IMR-90 (cell line): ENCODE results near the gene EMILIN2. TPM values are rescaled to one million over a fixed set of nuclear protein-coding genes. Genes with fewer than 3 reads are reported as not detected.

Source experiments
- ATAC-seq: fragments of 200-7000 bp; cut with Tn5 transposase; 2 replicates; pipeline ENCODE4 v1.9.1; 2020; ENCODE audit warnings: low read depth, mild to moderate bottlenecking, moderate library complexity
- Bru-seq: library from RNA; stranded (reverse); fragments of 400-500 nt; gene quantifications from one replicate; lab custom pipeline; 2021; lab: Mats Ljungman, UMichigan
- BruChase-seq, 2 experiments: library from RNA; stranded (reverse); fragments of 400-500 nt; gene quantifications; one replicate each; lab custom pipeline; 2021; lab: Mats Ljungman, UMichigan
- BruUV-seq: library from RNA; stranded (reverse); fragments of 400-500 nt; replicated peaks from 2 replicates; lab custom pipeline; 2021; lab: Mats Ljungman, UMichigan
- CTCF ChIA-PET: fragments of 300-600 bp; formaldehyde crosslinking; extraction: SDS; loops from one replicate; lab custom pipeline; 2021; ENCODE audit warnings: antibody characterized with exemption; lab: Yijun Ruan, JAX
- POLR2A ChIA-PET: fragments of 300-600 bp; sonication (Branson Sonifier 250); formaldehyde crosslinking; loops from one replicate; lab custom pipeline; 2022; ENCODE audit warnings: antibody characterized with exemption; ENCODE audit not compliant: unreplicated experiment; lab: Charles Lee
- DNase-seq: peaks from one replicate; pipeline ENCODE4 v3.0.0; 2013
- H2AFZ ChIP-seq: replicated peaks from 2 replicates; pipeline ENCODE3; 2013; ENCODE audit warnings: low read length, mild to moderate bottlenecking; ENCODE audit not compliant: poor library complexity
- H2AK5ac ChIP-seq: 2 replicates; pipeline ENCODE4 v1.6.1; 2013; ENCODE audit warnings: low read depth, low read length, inconsistent platforms
- H2AK9ac ChIP-seq: replicated peaks from 2 replicates; pipeline ENCODE3; 2013; ENCODE audit warnings: mild to moderate bottlenecking, low read depth, low read length, moderate library complexity; ENCODE audit not compliant: poor library complexity
- H2BK120ac ChIP-seq: 2 replicates; pipeline ENCODE4 v1.6.1; 2013; ENCODE audit warnings: low read depth, low read length, inconsistent platforms
- H2BK15ac ChIP-seq: 3 replicates; pipeline ENCODE4 v1.6.1; 2013; ENCODE audit warnings: low read depth, low read length, inconsistent platforms
- H2BK20ac ChIP-seq: 2 replicates; pipeline ENCODE4 v1.6.1; 2013; ENCODE audit warnings: low read depth, mild to moderate bottlenecking, inconsistent platforms, low read length, moderate library complexity
- H2BK5ac ChIP-seq: 2 replicates; pipeline ENCODE4 v1.6.1; 2013; ENCODE audit warnings: mild to moderate bottlenecking, low read depth, low read length, inconsistent platforms; ENCODE audit not compliant: poor library complexity, severe bottlenecking
- H3K14ac ChIP-seq: replicated peaks from 2 replicates; pipeline ENCODE4 v1.6.1; 2013; ENCODE audit warnings: low read depth, low read length, inconsistent platforms
- H3K18ac ChIP-seq: 2 replicates; pipeline ENCODE4 v1.6.1; 2013; ENCODE audit warnings: low read depth, low read length, control low read depth
- H3K23ac ChIP-seq: 2 replicates; pipeline ENCODE4 v1.6.1; 2013; ENCODE audit warnings: low read depth, low read length, inconsistent platforms
- H3K27ac ChIP-seq: 2 replicates; pipeline ENCODE4 v1.5.1; 2013; ENCODE audit warnings: mild to moderate bottlenecking, control low read depth, low read length; ENCODE audit not compliant: insufficient read depth
- H3K27me3 ChIP-seq: 2 replicates; pipeline ENCODE4 v1.6.1; 2013; ENCODE audit warnings: low read length; ENCODE audit not compliant: control insufficient read depth, insufficient read depth
- H3K36me3 ChIP-seq: 2 replicates; pipeline ENCODE4 v1.6.1; 2013; ENCODE audit warnings: low read length, mixed read lengths; ENCODE audit not compliant: control insufficient read depth, insufficient read depth
- H3K4ac ChIP-seq: 2 replicates; pipeline ENCODE4 v1.6.1; 2013; ENCODE audit warnings: low read depth, low read length, inconsistent platforms
- H3K4me1 ChIP-seq: 2 replicates; pipeline ENCODE4 v1.6.1; 2013; ENCODE audit warnings: low read length, mixed read lengths; ENCODE audit not compliant: control insufficient read depth, insufficient read depth
- H3K4me2 ChIP-seq: 2 replicates; pipeline ENCODE4 v1.6.1; 2013; ENCODE audit warnings: low read depth, mild to moderate bottlenecking, control low read depth, low read length, moderate library complexity
- H3K4me3 ChIP-seq: 2 replicates; pipeline ENCODE4 v1.5.1; 2013; ENCODE audit warnings: low read depth, mild to moderate bottlenecking, control low read depth, low read length, moderate library complexity; ENCODE audit not compliant: insufficient read depth
- H3K56ac ChIP-seq: 2 replicates; pipeline ENCODE4 v1.6.1; 2013; ENCODE audit warnings: low read length, inconsistent platforms; ENCODE audit not compliant: insufficient read depth; ENCODE audit errors: extremely low read depth
- H3K79me1 ChIP-seq, 2 experiments: 2 replicates each; pipeline ENCODE4 v1.6.1; 2013; ENCODE audit warnings: low read length in 2 of 2, inconsistent platforms in 1 of 2, low read depth in 1 of 2
- H3K9ac ChIP-seq: 2 replicates; pipeline ENCODE4 v1.6.1; 2013; ENCODE audit warnings: low read depth, low read length, control low read depth
- H3K9me1 ChIP-seq: 2 replicates; pipeline ENCODE4 v1.6.1; 2013; ENCODE audit warnings: low read length, inconsistent platforms; ENCODE audit not compliant: insufficient read depth
- H3K9me3 ChIP-seq: 2 replicates; pipeline ENCODE4 v1.6.1; 2013; ENCODE audit warnings: low read length; ENCODE audit not compliant: control insufficient read depth, insufficient read depth
- H4K20me1 ChIP-seq: 2 replicates; pipeline ENCODE4 v1.6.1; 2013; ENCODE audit warnings: low read length, inconsistent platforms; ENCODE audit not compliant: insufficient read depth
- H4K5ac ChIP-seq: 2 replicates; pipeline ENCODE4 v1.6.1; 2013; ENCODE audit warnings: mild to moderate bottlenecking, low read depth, low read length, control low read depth
- H4K8ac ChIP-seq, 2 experiments: 2 replicates each; pipeline ENCODE4 v1.6.1; 2013; ENCODE audit warnings: low read depth in 2 of 2, low read length in 2 of 2, control low read depth in 1 of 2, inconsistent platforms in 1 of 2
- H4K91ac ChIP-seq: 2 replicates; pipeline ENCODE4 v1.6.1; 2013; ENCODE audit warnings: low read depth, low read length, inconsistent platforms; ENCODE audit not compliant: insufficient read depth
- BHLHE40 ChIP-seq: fragments of 150-350 bp; IDR thresholded peaks from 2 replicates; pipeline ENCODE4 v1.6.1; 2016; ENCODE audit warnings: mild to moderate bottlenecking, low read depth, low read length
- CEBPB ChIP-seq: IDR thresholded peaks from 2 replicates; pipeline ENCODE4 v1.6.1; 2012; ENCODE audit warnings: low read depth, low read length, improper control_type of control experiment
- FOS ChIP-seq: fragments of 150-350 bp; IDR thresholded peaks from 2 replicates; pipeline ENCODE4 v1.6.1; 2016; ENCODE audit warnings: low read depth, low read length
- MXI1 ChIP-seq: IDR thresholded peaks from 2 replicates; pipeline ENCODE4 v1.6.1; 2012; ENCODE audit warnings: low read depth, mild to moderate bottlenecking, low read length, moderate library complexity, borderline replicate concordance
- RAD21 ChIP-seq: IDR thresholded peaks from 2 replicates; pipeline ENCODE4 v1.6.1; 2012; ENCODE audit warnings: low read length, improper control_type of control experiment
- WGBS, 2 experiments: methylation state at CpG; one replicate each; pipeline versions ENCODE4 v1.1.5 to v1.1.7; 2013; ENCODE audit warnings: missing lambda C conversion rate in 2 of 2; ENCODE audit not compliant: insufficient read length in 1 of 2; ENCODE audit errors: extremely low coverage in 2 of 2; 5-methylcytosine and 5-hydroxymethylcytosine counted together
- dilution Hi-C: fragments of 300-500 bp; cut with HindIII; formaldehyde crosslinking; loops from one replicate; pipeline ENCODE4 v1.14.3; 2018; ENCODE audit warnings: low sequenced_read_pairs; ENCODE audit not compliant: unreplicated experiment
- in situ Hi-C: fragments of 300-500 bp; cut with MboI; formaldehyde crosslinking; loops from 3 replicates; pipeline ENCODE4 v1.14.3; 2019; ENCODE audit warnings: low sequenced_read_pairs, inconsistent platforms, mixed read lengths
- intact Hi-C: fragments of 100-400 bp; cut with micrococcal nuclease; formaldehyde crosslinking; loops from 2 replicates; pipeline ENCODE4 v1.10.0; 2022
- long read RNA-seq: library from polyadenylated mRNA; unstranded; transcript quantifications from one replicate; pipeline ENCODE4 v2.0.0, GENCODE V29; 2021; ENCODE audit not compliant: unreplicated experiment
- polyA plus RNA-seq, 3 experiments: library from polyadenylated mRNA; depleted of rRNA; stranded (reverse); fragments of >200 nt; gene quantifications; 2 replicates each; pipeline ENCODE4 v1.2.3, GENCODE V29; 2012; ENCODE audit warnings: low replicate concordance in 1 of 3
- total RNA-seq: library from RNA; depleted of rRNA; stranded (reverse); fragments of >200 nt; gene quantifications from 2 replicates; pipeline ENCODE4 v1.2.3, GENCODE V29; 2012; rRNA removed

The EMILIN2 gene
- total RNA-seq: under 0.01 TPM in 2 replicates
- 0.14 and 0.34 TPM in 2 replicates for polyA plus RNA-seq (2012; rRNA removed)
- polyA plus RNA-seq (2012; cell fraction: cytosol; rRNA removed): 0.24 and 0.29 TPM in 2 replicates
- 0.73 and 0.91 TPM in 2 replicates for polyA plus RNA-seq (2012; cell fraction: nucleus; rRNA removed; ENCODE audit: low replicate concordance)
- Bru-seq, nascent RNA: percentile 11 among the genes with signal in this experiment
- percentile 11 among the genes with signal in this experiment for BruChase-seq, experiment 1, labeled RNA remaining after a 6-hour chase
- percentile 12 among the genes with signal in this experiment for BruChase-seq, experiment 2, labeled RNA remaining after a 2-hour chase
- long read RNA-seq: 0 reads

DNA sequence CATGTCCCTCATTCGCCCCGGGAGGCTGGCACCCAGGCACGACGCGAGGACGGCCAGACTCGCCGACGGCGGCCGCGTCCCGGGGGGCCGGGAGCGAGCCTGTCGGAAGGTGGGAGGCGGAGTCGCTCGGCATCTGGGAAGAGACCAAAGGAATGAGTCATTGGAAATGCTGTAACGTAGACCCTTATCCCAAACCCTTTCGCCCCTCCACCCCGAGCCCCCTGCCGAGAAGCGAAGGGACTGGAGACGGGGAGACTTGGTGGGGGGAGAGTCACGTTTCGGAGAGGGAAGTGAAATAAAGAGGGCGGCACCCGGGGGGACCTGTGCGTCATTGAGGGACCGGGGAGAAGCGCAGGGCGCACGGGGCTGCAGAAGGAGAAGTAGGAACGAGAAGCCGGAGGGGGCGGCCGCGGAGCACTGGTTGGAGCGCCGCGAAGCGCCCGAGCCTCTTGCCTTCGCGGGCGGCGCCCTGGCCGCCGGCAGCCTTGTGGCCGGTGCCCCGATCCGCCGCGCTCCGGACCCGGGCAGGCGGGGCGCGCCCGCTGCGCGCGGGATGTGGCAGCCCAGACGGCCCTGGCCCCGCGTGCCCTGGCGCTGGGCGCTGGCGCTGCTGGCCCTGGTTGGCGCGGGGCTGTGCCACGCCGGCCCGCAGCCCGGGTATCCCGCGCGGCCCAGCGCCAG lies at the start of gene EMILIN2:
Gene EMILIN2 (plus strand): TSS at position 371 of the 681 bp plus-strand sequence. CDS start 183 bp downstream, at position 554.
- ChIA-PET CTCF (no interaction called here), POLR2A (no interaction called here)
- Histone ChIP-seq H3K9me3 (no peaks in the 10 kb centered on the region; the same call in 1 of the 2 replicates), H2AK5ac (no peak within 1 kb of the TSS), H3K4me1 (peaks cover 2% of the 10 kb centered on the region; the same call in 1 of the 2 replicates), H3K79me1 (no peaks in the 10 kb centered on the region), H4K91ac (no peak within 1 kb of the TSS), H3K18ac (no peak within 1 kb of the TSS), H2AK9ac (peak within 1 kb of the TSS; percentile 66), H4K20me1 (no peaks in the 10 kb centered on the region), H2BK5ac (no peak within 1 kb of the TSS), H3K14ac (no peak within 1 kb of the TSS), H2BK20ac (no peak within 1 kb of the TSS), H3K9ac (no peak within 1 kb of the TSS), H2AFZ (peak within 1 kb of the TSS; percentile 79), H3K27ac (no peak within 1 kb of the TSS), H2BK120ac (no peak within 1 kb of the TSS), H4K5ac (no peak within 1 kb of the TSS), H2BK15ac (no peak within 1 kb of the TSS), H3K4me2 (peak within 1 kb of the TSS; percentile 87), H4K8ac (no peak within 1 kb of the TSS), H3K9me1 (no peaks in the 10 kb centered on the region), H3K23ac (no peak within 1 kb of the TSS), H3K4me3 (peak within 1 kb of the TSS; percentile 43), H3K4ac (no peak within 1 kb of the TSS), H3K36me3 (no peaks in the 10 kb centered on the region), H3K56ac (no peak within 1 kb of the TSS), H3K27me3 (peaks cover 75% of the 10 kb centered on the region)
- in situ Hi-C loops: no loop called here
- BruUV-seq: no TSS peak
- dilution Hi-C loops: no loop called here
- intact Hi-C loops: no loop called here
- DNase-seq: peak; percentile 14
- WGBS, 2 experiments: 1% methylated on average over 19 of the region's 80 CpGs; no CpG with 5 or more reads in 1 of the 2 experiments
- TF ChIP-seq FOS (no peak), CEBPB (no peak), BHLHE40 (no peak), MXI1 (no peak), RAD21 (no peak)
- ATAC-seq: peak; percentile 42
